ENCODE measurements around the gene NHSL2. TPM values are rescaled to one million over a fixed set of nuclear protein-coding genes. Genes with fewer than 3 reads are reported as not detected.

Gene NHSL2
- total RNA-seq, 1 experiment from 2014 or later: 0.07 TPM

- Histone ChIP-seq H4K20me1 (ENCODE audit: low read length) (no peaks in the 10 kb centered on the region), H3K4me3 (ENCODE audit: low read length) (no peak overlapping the region), H2AFZ (ENCODE audit: low read length) (no peak overlapping the region), H3K9ac (ENCODE audit: low read length) (no peak overlapping the region), H3K9me2 (replicated peaks; ENCODE audit: low read length) (no peaks in the 10 kb centered on the region), H3K4me1 (ENCODE audit: insufficient read depth, low read length) (no peaks in the 10 kb centered on the region), H3F3A (ENCODE audit: low read length, unreplicated experiment) (no peaks in the 10 kb centered on the region), H3K36me3 (ENCODE audit: low read depth, low read length) (no peaks in the 10 kb centered on the region), H3K27me3 (ENCODE audit: low read length) (peaks cover 21% of the 10 kb centered on the region; the same call in 1 of the 2 replicates), H3K4me2 (ENCODE audit: low read length) (no peak overlapping the region), H3K79me2 (ENCODE audit: low read length) (no peaks in the 10 kb centered on the region), H3K9me3 (ENCODE audit: low read length) (no peaks in the 10 kb centered on the region), H3K27ac (ENCODE audit: low read length) (no peak overlapping the region)
- no peak for DNase-seq
- no peak for ATAC-seq
- intact Hi-C loops (cut with micrococcal nuclease): no loop called here
- CTCF ChIA-PET: no interaction called here
- BruUV-seq (replicated peaks): no TSS peak
- POLR2A ChIA-PET (ENCODE audit: unreplicated experiment): no interaction called here
- TF ChIP-seq CTCF (conservative IDR thresholded peaks at IDR 0.05; ENCODE audit: low read depth, low read length): no peak
Measured at GRCh38 chrX:71949363-71949762, 38.7 kb downstream of the NHSL2 start.

- no peaks in the 10 kb centered on the region for H3K9me3 ChIP-seq (ENCODE audit: low read length)
- peaks cover 21% of the 10 kb centered on the region; the same call in 1 of the 2 replicates for H3K27me3 ChIP-seq (ENCODE audit: low read length)
- no TSS peak for BruUV-seq (replicated peaks)
- DNase-seq: no peak
- no peaks in the 10 kb centered on the region for H3K9me2 ChIP-seq (replicated peaks; ENCODE audit: low read length)
- H3K36me3 ChIP-seq (ENCODE audit: low read depth, low read length): no peaks in the 10 kb centered on the region
- no peak overlapping the region for H3K27ac ChIP-seq (ENCODE audit: low read length)
- POLR2A ChIA-PET (ENCODE audit: unreplicated experiment): no interaction called here
- TF ChIP-seq EZH2phosphoT487 (IDR thresholded peaks at IDR 0.05; ENCODE audit: borderline replicate concordance, low read length) (no peak), CTCF (conservative IDR thresholded peaks at IDR 0.05; ENCODE audit: low read depth, low read length) (no peak), EZH2 (IDR thresholded peaks at IDR 0.05; ENCODE audit: low read length, unreplicated experiment) (no peak)
- ATAC-seq: no peak
- H3F3A ChIP-seq (ENCODE audit: low read length, unreplicated experiment): no peaks in the 10 kb centered on the region
- no peaks in the 10 kb centered on the region for H3K79me2 ChIP-seq (ENCODE audit: low read length)
- intact Hi-C loops (cut with micrococcal nuclease): no loop called here
- CTCF ChIA-PET: no interaction called here
- no peak overlapping the region for H3K4me3 ChIP-seq (ENCODE audit: low read length)
- no peak overlapping the region for H3K9ac ChIP-seq (ENCODE audit: low read length)
- H3K4me2 ChIP-seq (ENCODE audit: low read length): no peak overlapping the region
- no peaks in the 10 kb centered on the region for H4K20me1 ChIP-seq (ENCODE audit: low read length)
- no peak overlapping the region for H2AFZ ChIP-seq (ENCODE audit: low read length)
- H3K4me1 ChIP-seq (ENCODE audit: insufficient read depth, low read length): no peaks in the 10 kb centered on the region
Measured at GRCh38 chrX:71949844-71950445, 39.3 kb downstream of the NHSL2 start.

GRCh38 chrX:71953391-71953790 lies 42.7 kb downstream of the NHSL2 start:
- no peaks in the 10 kb centered on the region for H3K79me2 ChIP-seq (ENCODE audit: low read length)
- no peaks in the 10 kb centered on the region for H3K9me3 ChIP-seq (ENCODE audit: low read length)
- no peak overlapping the region for H2AFZ ChIP-seq (ENCODE audit: low read length)
- H4K20me1 ChIP-seq (ENCODE audit: low read length): no peaks in the 10 kb centered on the region
- DNase-seq (no peak), ATAC-seq (no peak)
- TF ChIP-seq CTCF (conservative IDR thresholded peaks at IDR 0.05; ENCODE audit: low read depth, low read length): no peak
- no peak for TF ChIP-seq EZH2phosphoT487 (IDR thresholded peaks at IDR 0.05; ENCODE audit: borderline replicate concordance, low read length)
- no peak for TF ChIP-seq EZH2 (IDR thresholded peaks at IDR 0.05; ENCODE audit: low read length, unreplicated experiment)
- no peaks in the 10 kb centered on the region for H3K4me1 ChIP-seq (ENCODE audit: insufficient read depth, low read length)
- 0 out of 2 replicates have a peak, but pooled peaks cover 12% of the 10 kb centered on the region for H3K27me3 ChIP-seq (ENCODE audit: low read length)
- no peak overlapping the region for H3K4me2 ChIP-seq (ENCODE audit: low read length)
- BruUV-seq (replicated peaks): no TSS peak
- H3F3A ChIP-seq (ENCODE audit: low read length, unreplicated experiment): no peaks in the 10 kb centered on the region
- intact Hi-C loops (cut with micrococcal nuclease): no loop called here
- no peak overlapping the region for H3K4me3 ChIP-seq (ENCODE audit: low read length)
- H3K27ac ChIP-seq (ENCODE audit: low read length): no peak overlapping the region
- H3K36me3 ChIP-seq (ENCODE audit: low read depth, low read length): no peaks in the 10 kb centered on the region
- CTCF ChIA-PET: no interaction called here
- H3K9ac ChIP-seq (ENCODE audit: low read length): no peak overlapping the region
- no peaks in the 10 kb centered on the region for H3K9me2 ChIP-seq (replicated peaks; ENCODE audit: low read length)
- POLR2A ChIA-PET (ENCODE audit: unreplicated experiment): no interaction called here
